Measurements from ENCODE around the gene NDFIP1. TPM values are rescaled to one million over a fixed set of nuclear protein-coding genes. Genes with fewer than 3 reads are reported as not detected.

The NDFIP1 gene
- total RNA-seq, 3 donors from 2014 or later = 115 to 135 (median 117) TPM

- TF ChIP-seq POLR2A (IDR thresholded peaks at IDR 0.05) (no peak), POLR2AphosphoS5 (IDR thresholded peaks at IDR 0.05) (no peak), CTCF (IDR thresholded peaks at IDR 0.05) (no peak)
- Histone ChIP-seq H3K4me3 (no peak overlapping the region), H3K9me3 (no peaks in the 10 kb centered on the region), H3K36me3 (no peaks in the 10 kb centered on the region), H3K27ac (no peak overlapping the region), H3K4me1 (no peaks in the 10 kb centered on the region), H3K27me3 (no peaks in the 10 kb centered on the region)
- DNase-seq (ENCODE audit: low spot score in 2 of 2) = no peak
- intact Hi-C loops (cut with DNase I; ENCODE audit: low total_unique reads) = no loop called here
Observed at GRCh38 chr5:142132916-142133315, 24.3 kb downstream of the NDFIP1 start.

- Histone ChIP-seq H3K4me1 (no peaks in the 10 kb centered on the region), H3K4me3 (no peak overlapping the region), H3K27me3 (no peaks in the 10 kb centered on the region), H3K36me3 (no peaks in the 10 kb centered on the region), H3K27ac (no peak overlapping the region), H3K9me3 (no peaks in the 10 kb centered on the region)
- DNase-seq (ENCODE audit: low spot score in 2 of 2) = no peak
- TF ChIP-seq POLR2A (IDR thresholded peaks at IDR 0.05) (no peak), CTCF (IDR thresholded peaks at IDR 0.05) (no peak), POLR2AphosphoS5 (IDR thresholded peaks at IDR 0.05) (no peak)
- intact Hi-C loops (cut with DNase I; ENCODE audit: low total_unique reads) = no loop called here
Observed at GRCh38 chr5:142133330-142134206, 25.0 kb downstream of the NDFIP1 start.

GRCh38 chr5:142134331-142135010 is 25.9 kb downstream of the NDFIP1 start:
- H3K36me3 ChIP-seq = no peaks in the 10 kb centered on the region
- intact Hi-C loops (cut with DNase I; ENCODE audit: low total_unique reads) = no loop called here
- DNase-seq (ENCODE audit: low spot score in 2 of 2) = no peak

GRCh38 chr5:142141463-142141862 is 32.9 kb downstream of the NDFIP1 start:
- Histone ChIP-seq H3K4me3 (no peak overlapping the region), H3K4me1 (no peaks in the 10 kb centered on the region), H3K9me3 (no peaks in the 10 kb centered on the region), H3K27ac (no peak overlapping the region), H3K36me3 (peaks cover under 1% of the 10 kb centered on the region), H3K27me3 (no peaks in the 10 kb centered on the region)
- no peak for DNase-seq (ENCODE audit: low spot score in 2 of 2)
- intact Hi-C loops (cut with DNase I; ENCODE audit: low total_unique reads) = no loop called here
- no peak for TF ChIP-seq POLR2A (IDR thresholded peaks at IDR 0.05)
- TF ChIP-seq CTCF (IDR thresholded peaks at IDR 0.05) = no peak
- TF ChIP-seq POLR2AphosphoS5 (IDR thresholded peaks at IDR 0.05) = no peak

More at GRCh38 chr5:142134331-142135010, 25.9 kb downstream of the NDFIP1 start:
- no peaks in the 10 kb centered on the region for H3K4me1 ChIP-seq
- no peak for TF ChIP-seq POLR2A (IDR thresholded peaks at IDR 0.05)
- TF ChIP-seq CTCF (IDR thresholded peaks at IDR 0.05) = no peak
- TF ChIP-seq POLR2AphosphoS5 (IDR thresholded peaks at IDR 0.05) = no peak
- no peaks in the 10 kb centered on the region for H3K9me3 ChIP-seq
- no peaks in the 10 kb centered on the region for H3K27me3 ChIP-seq
- no peak overlapping the region for H3K4me3 ChIP-seq
- H3K27ac ChIP-seq = no peak overlapping the region

- H3K27me3 ChIP-seq = no peaks in the 10 kb centered on the region
- no peak overlapping the region for H3K27ac ChIP-seq
- DNase-seq (ENCODE audit: low spot score in 2 of 2) = no peak
- peaks cover 11% of the 10 kb centered on the region for H3K36me3 ChIP-seq
- no peaks in the 10 kb centered on the region for H3K4me1 ChIP-seq
- TF ChIP-seq POLR2AphosphoS5 (IDR thresholded peaks at IDR 0.05) = no peak
- TF ChIP-seq CTCF (IDR thresholded peaks at IDR 0.05) = peak; percentile 6 to 51 (median 50)
- no peak overlapping the region for H3K4me3 ChIP-seq
- intact Hi-C loops (cut with DNase I; ENCODE audit: low total_unique reads) = no loop called here
- no peaks in the 10 kb centered on the region for H3K9me3 ChIP-seq
Observed at GRCh38 chr5:142143878-142144277, 35.3 kb downstream of the NDFIP1 start.

Data from breast epithelium (tissue), 4 donors.